GM19397 (cell line): Measurements from ENCODE around the gene RNF13.
"Not testable (repeated sequence)": the region's sequence is repeated elsewhere in the genome, so short reads cannot be mapped to it uniquely, and the experiment has no call there.

ENCODE experiments used
- ATAC-seq: cut with Tn5 transposase; IDR thresholded peaks from one replicate; pipeline ENCODE4 v1.9.1; 2021; ENCODE audit warnings: mild to moderate bottlenecking, moderate library complexity; ENCODE audit not compliant: unreplicated experiment

Gene RNF13

DNA sequence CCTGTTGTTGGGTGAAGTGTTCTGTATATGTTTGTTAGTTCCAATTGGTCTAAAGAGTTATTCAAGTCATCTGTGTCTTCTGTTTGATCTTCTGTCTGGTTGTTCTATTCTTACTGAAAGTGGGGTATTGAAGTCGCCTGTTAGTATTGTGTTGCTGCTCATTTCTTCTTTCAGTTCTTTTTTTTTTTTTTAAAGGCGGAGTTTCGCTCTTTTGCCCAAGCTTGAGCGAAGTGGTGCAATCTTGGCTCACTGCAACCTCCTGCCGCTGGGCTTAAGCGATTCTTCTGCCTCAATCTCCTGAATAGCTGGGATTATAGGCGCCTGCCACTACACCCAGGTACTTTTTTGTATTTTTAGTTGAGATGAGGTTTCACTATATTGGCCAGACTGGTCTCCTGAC, 134.2 kb downstream of the RNF13 start:
- no peak for ATAC-seq

DNA sequence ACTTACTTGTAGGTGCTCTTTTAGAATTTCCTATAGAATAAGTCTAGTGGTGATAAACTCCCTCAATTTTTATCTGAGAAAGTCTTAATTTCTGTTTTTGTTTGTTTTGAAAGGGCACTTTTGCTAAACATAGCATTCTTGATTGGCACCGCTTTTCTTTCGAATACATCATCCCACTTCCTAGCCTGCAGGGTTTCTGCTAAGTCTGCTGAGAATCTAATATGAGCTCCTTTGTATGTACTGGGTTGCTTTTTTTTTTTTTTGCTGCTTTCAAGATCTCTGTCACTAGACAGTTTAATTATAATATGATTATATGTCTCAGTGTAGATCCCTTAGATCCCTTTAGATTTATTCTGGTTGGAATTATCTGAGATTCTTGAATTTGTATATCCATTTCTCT, 136.2 kb downstream of the RNF13 start:
- ATAC-seq: no peak

- ATAC-seq: no peak
Observed at GRCh38 chr3:149954812-149955211, 141.8 kb downstream of the RNF13 start.

DNA sequence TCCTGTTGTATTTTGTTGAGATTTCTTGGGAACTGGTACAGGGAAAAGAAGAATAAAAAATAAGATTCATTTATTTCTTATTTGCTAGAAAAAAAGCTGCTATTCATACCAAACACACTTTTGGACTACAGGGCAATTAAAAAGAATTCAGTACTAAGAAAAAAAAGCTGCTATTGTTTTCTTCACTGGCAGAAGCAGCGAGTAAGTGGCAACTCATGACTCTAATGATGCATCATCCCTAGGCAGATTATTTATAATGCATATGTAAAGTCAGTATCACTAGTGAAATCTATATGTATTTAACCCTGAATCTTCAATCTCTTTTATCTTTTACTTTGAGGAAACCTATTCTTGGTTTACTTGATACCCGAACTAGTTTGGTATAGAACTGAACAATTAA, 142.4 kb downstream of the RNF13 start:
- no peak for ATAC-seq

GRCh38 chr3:149957361-149958125, 144.5 kb downstream of the RNF13 start:
- no peak for ATAC-seq

- no peak for ATAC-seq
Observed at GRCh38 chr3:149958171-149958796, 145.3 kb downstream of the RNF13 start.

DNA sequence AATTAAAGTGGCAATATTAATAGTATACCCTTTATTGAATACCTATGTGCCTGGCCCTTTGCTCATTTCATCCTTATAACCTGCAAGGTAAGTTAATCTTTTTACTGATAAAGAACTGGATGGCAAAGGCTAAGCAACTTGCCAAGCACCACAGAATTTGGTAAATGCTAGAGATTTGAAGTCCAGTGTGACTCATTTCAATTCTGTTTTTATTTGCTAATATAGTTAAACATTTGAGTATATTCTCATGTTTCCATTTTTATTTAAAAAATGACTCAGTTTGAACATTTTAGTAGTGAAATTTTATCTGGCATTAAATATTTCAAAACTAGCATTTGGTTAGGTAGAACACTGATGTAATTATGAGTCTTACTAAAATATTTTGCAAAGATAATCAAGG, 146.4 kb downstream of the RNF13 start:
- ATAC-seq: no peak

DNA sequence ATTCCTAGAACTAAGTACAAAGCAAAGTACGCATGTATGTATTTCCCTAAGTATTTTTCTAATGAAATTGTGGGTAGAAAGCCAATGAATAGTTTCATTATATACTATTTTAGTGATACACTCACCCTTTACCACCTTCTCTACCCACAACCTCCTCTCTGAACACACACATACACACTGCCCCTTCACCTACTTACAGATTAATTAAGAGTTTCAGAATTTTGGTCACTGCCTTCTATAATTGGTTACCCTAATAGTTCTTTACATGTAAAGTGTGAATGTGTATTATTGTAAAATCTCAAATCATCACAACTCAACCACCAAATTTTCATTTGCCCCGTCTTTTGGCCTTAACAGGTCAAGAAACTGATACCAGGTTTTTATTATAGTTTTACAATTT, 150.5 kb downstream of the RNF13 start:
- no peak for ATAC-seq

- no peak for ATAC-seq
Observed at GRCh38 chr3:149964291-149964690, 151.3 kb downstream of the RNF13 start.

GRCh38 chr3:149965278-149965677, 152.3 kb downstream of the RNF13 start:
- no peak for ATAC-seq

DNA sequence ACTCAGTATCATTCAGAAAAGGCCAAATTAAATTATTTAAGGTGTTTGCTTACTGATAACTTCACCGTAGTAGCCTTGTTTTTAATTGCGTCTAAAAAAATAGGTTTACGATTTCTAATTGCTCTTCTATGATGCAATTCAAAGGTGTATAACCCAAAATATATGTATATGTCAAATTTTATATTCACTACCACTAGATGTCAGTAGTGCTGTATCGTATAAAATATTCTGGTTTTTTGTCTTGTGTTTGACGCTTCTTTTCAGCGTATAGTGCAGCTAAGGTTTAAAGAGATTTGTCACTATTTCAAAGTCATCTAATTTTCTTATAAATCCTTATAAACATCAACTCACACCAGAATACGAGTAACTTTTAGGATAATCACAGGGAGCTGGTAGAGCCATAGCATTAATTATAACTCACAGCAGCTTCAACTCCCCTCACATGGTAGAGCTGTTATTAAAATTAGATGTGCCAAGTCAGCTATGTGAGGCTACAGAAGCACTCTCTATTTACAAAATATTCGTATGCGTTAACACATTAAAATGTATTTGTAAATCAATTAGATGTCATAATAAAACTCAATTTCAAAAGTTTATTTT, 154.2 kb downstream of the RNF13 start:
- no peak for ATAC-seq

DNA sequence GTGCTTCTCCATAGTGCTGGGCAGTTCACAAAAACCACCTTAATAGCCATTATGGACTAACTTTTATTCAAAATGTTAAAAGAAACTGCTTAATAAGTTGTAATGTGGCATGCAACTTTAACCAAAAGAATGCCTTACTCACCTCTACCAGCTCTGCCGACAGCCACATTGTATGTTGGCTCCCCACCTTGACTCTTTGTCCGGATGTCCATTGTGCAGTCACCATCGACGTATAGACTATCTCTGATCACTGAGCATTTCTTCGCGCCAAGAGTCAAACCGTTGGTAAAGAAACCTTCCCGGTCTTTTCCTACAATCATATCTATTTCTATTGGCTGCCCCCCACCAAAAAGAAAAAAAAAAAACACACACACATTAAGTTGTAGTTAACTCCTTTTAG, 155.2 kb downstream of the RNF13 start:
- no peak for ATAC-seq

- no peak for ATAC-seq
Observed at GRCh38 chr3:149969110-149969939, 156.3 kb downstream of the RNF13 start.

GRCh38 chr3:149969940-149970715, 157.1 kb downstream of the RNF13 start:
- ATAC-seq: peak; percentile 60

DNA sequence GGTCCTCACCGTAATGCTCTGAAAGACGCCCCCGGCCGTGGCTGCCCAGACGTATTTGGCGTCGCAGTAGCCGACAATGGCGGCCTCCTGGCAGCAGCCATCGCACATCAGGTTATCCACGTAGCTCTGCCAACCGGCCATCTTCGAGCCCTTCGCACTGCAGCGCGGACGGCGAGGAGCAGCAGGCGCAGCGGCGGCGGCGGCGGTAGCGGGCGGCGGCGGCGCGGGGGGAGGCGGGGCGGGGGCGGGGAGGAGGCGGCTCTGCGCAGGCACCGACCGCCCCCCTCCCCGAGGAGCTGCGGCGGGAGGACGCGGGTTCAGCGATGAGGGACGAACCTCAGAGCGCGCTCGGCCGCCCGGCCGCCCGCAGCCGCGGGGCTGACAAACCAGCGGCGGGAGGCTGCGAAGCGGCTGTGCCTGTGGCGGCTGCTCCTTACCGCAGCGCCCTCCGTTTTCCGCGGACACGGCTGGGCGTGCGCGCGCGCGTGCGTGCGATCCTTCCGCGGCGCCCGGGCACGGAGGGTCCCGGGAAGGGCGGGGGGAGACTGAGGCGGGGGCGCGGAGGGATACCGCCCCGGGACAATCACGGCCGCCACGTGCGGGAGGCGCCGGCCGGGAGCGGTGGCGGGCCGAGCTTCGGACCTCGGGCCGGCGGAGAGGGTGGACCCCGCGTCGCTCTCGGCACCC, 157.8 kb downstream of the RNF13 start, which contains the start of gene PFN2:
Gene PFN2 (minus strand): TSS at position 180 of the 687 bp plus-strand sequence. CDS start 39 bp downstream, at position 141.
- peak; percentile 56 for ATAC-seq

DNA sequence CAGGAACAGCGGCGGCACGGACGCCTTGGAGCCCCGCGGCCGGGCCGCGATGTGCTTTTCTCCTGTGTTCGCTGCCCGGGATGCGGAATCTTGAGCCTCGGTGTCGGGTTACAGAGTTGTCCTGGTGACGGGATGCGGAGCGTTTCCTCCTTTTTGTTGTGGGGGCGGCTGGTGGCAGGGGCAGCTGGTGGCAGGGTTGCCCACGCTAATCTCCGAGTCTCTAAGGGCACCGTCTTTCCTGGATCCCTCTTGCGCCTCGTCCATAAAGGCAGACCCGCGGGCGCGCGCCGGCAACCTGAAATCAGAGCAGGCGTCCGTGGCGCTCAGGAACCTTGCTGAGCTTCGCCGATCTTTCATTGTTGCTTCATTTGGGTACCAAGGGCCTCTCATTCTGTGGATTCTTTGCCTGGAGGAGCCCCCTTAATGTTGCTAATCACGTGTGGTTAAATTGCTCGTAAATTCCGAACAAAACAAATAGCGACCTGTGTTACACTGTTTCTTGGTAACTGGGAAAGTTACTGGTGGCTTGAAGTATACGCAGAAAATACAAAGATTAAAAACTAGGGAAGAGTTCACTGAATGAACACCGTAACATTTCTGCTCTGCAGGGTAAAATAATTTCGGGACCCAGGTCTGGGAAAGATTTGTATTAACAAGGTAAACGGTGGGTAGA, 158.5 kb downstream of the RNF13 start:
- peak; percentile 7 for ATAC-seq

- no peak for ATAC-seq
Observed at GRCh38 chr3:149975919-149976318, 162.9 kb downstream of the RNF13 start.

- ATAC-seq: no peak
Observed at GRCh38 chr3:149977386-149977785, 164.4 kb downstream of the RNF13 start.

DNA sequence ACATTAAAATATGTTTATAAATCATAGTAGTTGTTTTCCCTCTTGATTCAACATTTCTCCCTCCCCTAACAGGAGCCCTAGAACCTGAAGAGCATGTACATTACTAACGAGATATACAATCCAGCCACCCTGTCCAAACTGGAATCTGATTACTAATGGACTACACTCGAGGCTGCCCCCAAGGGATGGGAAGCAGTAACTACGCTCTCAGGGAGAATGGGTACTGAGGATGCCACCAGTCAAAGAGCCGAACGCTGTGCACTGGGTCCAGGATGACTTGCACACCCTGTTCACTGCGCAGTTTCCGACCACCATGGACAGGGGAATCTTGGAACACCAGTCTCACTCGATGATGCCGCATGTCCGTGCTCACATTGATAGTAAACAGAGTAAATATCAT, 169.0 kb downstream of the RNF13 start:
- ATAC-seq: not testable (repeated sequence)
